ENCODE data around the gene TRPM8.

TRPM8 gene

DNA sequence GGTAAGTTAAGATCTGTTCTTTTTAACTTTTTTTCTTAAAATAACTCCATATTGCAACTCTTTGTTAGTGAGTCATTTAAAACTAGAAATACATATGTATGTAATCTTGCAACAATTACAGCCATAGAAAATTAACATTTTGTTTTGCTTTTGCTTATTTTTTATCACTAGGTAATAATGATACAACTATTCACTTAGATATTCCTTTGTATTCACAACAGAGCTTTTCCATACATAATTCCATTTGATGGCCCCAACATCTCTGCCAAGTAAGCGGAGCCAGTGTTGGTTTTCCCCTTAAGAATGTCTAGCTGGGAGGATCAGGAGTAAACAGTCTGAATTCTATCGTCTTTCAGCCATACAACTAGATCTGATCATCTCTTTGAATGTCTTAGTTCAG, 149.4 kb downstream of the TRPM8 start:
- no peak for TF ChIP-seq PATZ1 (CRISPR knock-in tag; IDR thresholded peaks at IDR 0.05; ENCODE audit: borderline replicate concordance)
- no peak for TF ChIP-seq ZFP30 (CRISPR knock-in tag; IDR thresholded peaks at IDR 0.05)
- no peak for TF ChIP-seq TSHZ2 (CRISPR knock-in tag; IDR thresholded peaks at IDR 0.05)
- TF ChIP-seq ZNF8 (CRISPR knock-in tag; IDR thresholded peaks at IDR 0.05): no peak
- no peak for TF ChIP-seq TCF4 (CRISPR knock-in tag; IDR thresholded peaks at IDR 0.05; ENCODE audit: borderline replicate concordance)
- no peak for TF ChIP-seq PPARA (CRISPR knock-in tag; IDR thresholded peaks at IDR 0.05; ENCODE audit: borderline replicate concordance)
- no peak for TF ChIP-seq CSDC2 (CRISPR knock-in tag; IDR thresholded peaks at IDR 0.05)
- no peak for TF ChIP-seq POU6F1 (CRISPR knock-in tag; IDR thresholded peaks at IDR 0.05; ENCODE audit: borderline replicate concordance, low read depth)
- TF ChIP-seq, protein P1, sequence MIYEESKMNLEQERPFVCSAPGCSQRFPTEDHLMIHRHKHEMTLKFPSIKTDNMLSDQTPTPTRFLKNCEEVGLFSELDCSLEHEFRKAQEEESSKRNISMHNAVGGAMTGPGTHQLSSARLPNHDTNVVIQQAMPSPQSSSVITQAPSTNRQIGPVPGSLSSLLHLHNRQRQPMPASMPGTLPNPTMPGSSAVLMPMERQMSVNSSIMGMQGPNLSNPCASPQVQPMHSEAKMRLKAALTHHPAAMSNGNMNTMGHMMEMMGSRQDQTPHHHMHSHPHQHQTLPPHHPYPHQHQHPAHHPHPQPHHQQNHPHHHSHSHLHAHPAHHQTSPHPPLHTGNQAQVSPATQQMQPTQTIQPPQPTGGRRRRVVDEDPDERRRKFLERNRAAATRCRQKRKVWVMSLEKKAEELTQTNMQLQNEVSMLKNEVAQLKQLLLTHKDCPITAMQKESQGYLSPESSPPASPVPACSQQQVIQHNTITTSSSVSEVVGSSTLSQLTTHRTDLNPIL (CRISPR knock-in tag; IDR thresholded peaks at IDR 0.05; ENCODE audit: low read depth): no peak
- ATAC-seq: no peak
